Prostate gland (tissue), 2 donors: Measurements from ENCODE around the gene HMGCS2.

ENCODE experiments used
- CTCF ChIP-seq, 4 experiments: fragments of 200-600 bp in 2 of 4; fragments of 450-650 bp in 2 of 4; sonication (generic) in 2 of 4; IDR thresholded peaks; 1 replicate in 3 of 4; 2 replicates in 1 of 4; pipeline ENCODE4 v1.5.1; 2016 to 2019; ENCODE audit warnings: antibody characterized with exemption in 4 of 4, mild to moderate bottlenecking in 2 of 4, moderate library complexity in 2 of 4
- POLR2A ChIP-seq: fragments of 450-650 bp; IDR thresholded peaks from one replicate; pipeline ENCODE4 v1.6.1; 2016; ENCODE audit warnings: antibody characterized with exemption, mild to moderate bottlenecking
- POLR2AphosphoS5 ChIP-seq: sonication (generic); formaldehyde crosslinking; IDR thresholded peaks from one replicate; pipeline ENCODE4 v1.6.1; 2017; ENCODE audit warnings: antibody characterized with exemption

- no peak for TF ChIP-seq CTCF (IDR thresholded peaks at IDR 0.05)
- no peak for TF ChIP-seq POLR2A
- no peak for TF ChIP-seq POLR2AphosphoS5
These were observed 33.5 kb downstream of the HMGCS2 start for GRCh38 chr1:119735217-119735616.
